Breast epithelium (tissue), 3 donors: ENCODE results near the gene RIPOR2.

Source experiments
- POLR2A ChIP-seq: fragments of 450-650 bp; IDR thresholded peaks from one replicate; pipeline ENCODE4 v1.6.1; 2016; ENCODE audit warnings: antibody characterized with exemption, mild to moderate bottlenecking, moderate library complexity
- POLR2AphosphoS5 ChIP-seq, 3 donors: sonication (generic); formaldehyde crosslinking; IDR thresholded peaks; one replicate each; pipeline ENCODE4 v1.6.1; 2017; ENCODE audit warnings: antibody characterized with exemption in 3 of 3
- TF ChIP-seq, protein P1 (sequence below), 3 donors: fragments of 450-650 bp; IDR thresholded peaks; one replicate each; pipeline ENCODE4 v1.5.1; 2016 to 2017; ENCODE audit warnings: antibody characterized with exemption in 3 of 3, mild to moderate bottlenecking in 3 of 3, moderate library complexity in 3 of 3

DNA sequence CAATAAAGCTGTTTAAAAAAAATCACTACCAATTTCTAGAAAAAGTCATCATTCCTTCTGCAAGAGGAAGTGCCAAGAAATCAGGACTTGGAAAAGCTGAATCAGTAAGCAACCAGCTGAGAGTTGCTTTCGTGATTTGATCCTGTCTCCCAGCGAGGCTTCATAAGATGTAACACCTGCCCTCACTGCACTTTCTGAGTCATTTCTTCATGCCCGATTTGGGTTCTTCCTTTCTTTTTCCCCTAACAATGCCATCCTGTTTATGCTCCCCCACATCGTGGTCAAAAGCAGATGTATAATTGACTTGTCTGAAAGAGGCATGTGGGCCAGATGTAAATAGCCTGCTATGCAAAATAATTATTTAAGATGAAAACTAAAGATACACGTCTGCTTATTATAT is 52.1 kb downstream of the RIPOR2 start:
- TF ChIP-seq, protein P1, sequence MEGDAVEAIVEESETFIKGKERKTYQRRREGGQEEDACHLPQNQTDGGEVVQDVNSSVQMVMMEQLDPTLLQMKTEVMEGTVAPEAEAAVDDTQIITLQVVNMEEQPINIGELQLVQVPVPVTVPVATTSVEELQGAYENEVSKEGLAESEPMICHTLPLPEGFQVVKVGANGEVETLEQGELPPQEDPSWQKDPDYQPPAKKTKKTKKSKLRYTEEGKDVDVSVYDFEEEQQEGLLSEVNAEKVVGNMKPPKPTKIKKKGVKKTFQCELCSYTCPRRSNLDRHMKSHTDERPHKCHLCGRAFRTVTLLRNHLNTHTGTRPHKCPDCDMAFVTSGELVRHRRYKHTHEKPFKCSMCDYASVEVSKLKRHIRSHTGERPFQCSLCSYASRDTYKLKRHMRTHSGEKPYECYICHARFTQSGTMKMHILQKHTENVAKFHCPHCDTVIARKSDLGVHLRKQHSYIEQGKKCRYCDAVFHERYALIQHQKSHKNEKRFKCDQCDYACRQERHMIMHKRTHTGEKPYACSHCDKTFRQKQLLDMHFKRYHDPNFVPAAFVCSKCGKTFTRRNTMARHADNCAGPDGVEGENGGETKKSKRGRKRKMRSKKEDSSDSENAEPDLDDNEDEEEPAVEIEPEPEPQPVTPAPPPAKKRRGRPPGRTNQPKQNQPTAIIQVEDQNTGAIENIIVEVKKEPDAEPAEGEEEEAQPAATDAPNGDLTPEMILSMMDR (IDR thresholded peaks at IDR 0.05), result no peak
- TF ChIP-seq POLR2A (no peak), POLR2AphosphoS5 (IDR thresholded peaks at IDR 0.05) (no peak)
